GM10266 (cell line): ENCODE results near the gene MBOAT1.

Source experiments
- DNase-seq: peaks from one replicate; pipeline ENCODE4 v3.0.0; 2012; ENCODE audit errors: extremely low spot score
- TF ChIP-seq, protein P1 (sequence below): IDR thresholded peaks from 2 replicates; pipeline ENCODE4 v1.5.1; 2012; ENCODE audit warnings: mild to moderate bottlenecking, low read depth; ENCODE audit not compliant: control insufficient read depth, insufficient read depth; ENCODE audit errors: missing control alignments

MBOAT1 gene

DNA sequence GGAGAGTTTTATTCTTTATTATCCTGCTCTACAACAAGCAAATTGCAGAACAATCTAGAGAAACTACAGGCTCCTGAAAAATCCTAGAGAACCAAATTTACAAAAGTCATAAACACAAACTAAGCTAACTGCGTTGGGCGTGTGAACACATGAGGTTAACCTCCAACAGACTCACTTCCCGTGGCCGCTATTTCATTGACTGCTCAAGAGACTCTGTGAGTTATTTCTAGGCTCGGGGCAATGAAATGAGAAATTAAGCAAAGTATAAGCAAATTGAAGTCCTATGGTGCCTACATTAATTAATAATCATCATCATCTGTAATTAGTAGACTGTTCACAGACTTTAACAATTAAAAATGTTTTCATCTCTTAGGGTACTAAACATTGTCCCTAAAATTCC is 100.0 kb downstream of the MBOAT1 start:
- TF ChIP-seq, protein P1, sequence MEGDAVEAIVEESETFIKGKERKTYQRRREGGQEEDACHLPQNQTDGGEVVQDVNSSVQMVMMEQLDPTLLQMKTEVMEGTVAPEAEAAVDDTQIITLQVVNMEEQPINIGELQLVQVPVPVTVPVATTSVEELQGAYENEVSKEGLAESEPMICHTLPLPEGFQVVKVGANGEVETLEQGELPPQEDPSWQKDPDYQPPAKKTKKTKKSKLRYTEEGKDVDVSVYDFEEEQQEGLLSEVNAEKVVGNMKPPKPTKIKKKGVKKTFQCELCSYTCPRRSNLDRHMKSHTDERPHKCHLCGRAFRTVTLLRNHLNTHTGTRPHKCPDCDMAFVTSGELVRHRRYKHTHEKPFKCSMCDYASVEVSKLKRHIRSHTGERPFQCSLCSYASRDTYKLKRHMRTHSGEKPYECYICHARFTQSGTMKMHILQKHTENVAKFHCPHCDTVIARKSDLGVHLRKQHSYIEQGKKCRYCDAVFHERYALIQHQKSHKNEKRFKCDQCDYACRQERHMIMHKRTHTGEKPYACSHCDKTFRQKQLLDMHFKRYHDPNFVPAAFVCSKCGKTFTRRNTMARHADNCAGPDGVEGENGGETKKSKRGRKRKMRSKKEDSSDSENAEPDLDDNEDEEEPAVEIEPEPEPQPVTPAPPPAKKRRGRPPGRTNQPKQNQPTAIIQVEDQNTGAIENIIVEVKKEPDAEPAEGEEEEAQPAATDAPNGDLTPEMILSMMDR, result no peak
- no peak for DNase-seq

DNA sequence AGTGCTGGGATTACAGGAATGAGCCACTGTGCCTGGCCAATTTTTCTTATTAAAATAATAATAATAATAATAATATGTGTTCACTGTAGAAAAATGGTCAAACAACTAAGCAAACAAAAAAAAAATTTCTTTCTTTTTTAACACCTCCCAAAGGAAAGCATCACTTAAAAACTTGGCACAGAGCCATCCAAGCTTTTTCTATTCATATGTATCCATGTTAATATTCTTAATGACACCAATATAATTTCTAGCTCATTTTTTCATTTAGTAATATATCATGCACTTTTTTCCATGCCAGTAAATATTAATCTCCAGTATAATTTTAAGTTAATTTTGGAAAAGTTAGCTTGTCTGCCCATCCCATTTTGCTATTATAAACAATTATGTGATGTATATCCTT is 101.8 kb downstream of the MBOAT1 start:
- TF ChIP-seq, protein P1, result no peak
- no peak for DNase-seq

DNA sequence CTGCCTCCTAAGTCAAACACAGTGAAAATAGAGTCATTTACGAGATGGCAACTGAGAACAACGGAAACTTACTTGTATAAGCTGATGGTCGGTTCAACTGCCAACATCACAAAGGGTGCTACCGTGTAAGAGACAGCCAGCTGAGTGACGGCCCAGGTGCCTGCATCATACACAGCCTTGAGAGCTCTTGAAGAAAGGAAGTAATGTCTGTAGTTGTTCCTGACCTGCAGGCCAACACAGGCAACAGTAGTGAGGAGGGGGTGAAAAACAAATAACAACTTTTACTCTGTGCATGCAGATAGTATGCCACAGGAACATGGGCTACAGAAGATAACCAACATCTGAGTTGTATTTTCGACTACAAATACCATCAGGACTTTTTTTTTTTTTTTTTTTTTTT is 102.7 kb downstream of the MBOAT1 start:
- TF ChIP-seq, protein P1, result no peak
- no peak for DNase-seq

DNA sequence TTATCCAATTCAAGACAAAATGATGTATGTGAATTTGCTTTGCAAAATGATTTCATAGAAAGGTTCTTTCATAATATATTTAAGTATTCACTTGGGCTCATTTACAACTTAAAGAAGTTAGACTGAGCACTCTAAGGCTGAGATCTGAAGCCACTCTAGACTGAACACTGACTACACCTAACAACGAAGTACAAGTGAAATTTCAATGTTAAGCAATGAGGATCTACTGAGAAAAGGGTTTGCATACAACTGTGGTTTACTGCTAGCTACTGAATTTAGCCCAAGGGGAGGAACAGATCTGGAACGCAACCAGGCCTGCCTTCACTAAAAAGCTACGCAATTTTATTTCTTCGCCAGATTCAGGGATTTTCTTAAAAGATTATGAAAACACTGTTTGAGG is 106.4 kb downstream of the MBOAT1 start:
- DNase-seq, result no peak
- TF ChIP-seq, protein P1, result no peak

DNA sequence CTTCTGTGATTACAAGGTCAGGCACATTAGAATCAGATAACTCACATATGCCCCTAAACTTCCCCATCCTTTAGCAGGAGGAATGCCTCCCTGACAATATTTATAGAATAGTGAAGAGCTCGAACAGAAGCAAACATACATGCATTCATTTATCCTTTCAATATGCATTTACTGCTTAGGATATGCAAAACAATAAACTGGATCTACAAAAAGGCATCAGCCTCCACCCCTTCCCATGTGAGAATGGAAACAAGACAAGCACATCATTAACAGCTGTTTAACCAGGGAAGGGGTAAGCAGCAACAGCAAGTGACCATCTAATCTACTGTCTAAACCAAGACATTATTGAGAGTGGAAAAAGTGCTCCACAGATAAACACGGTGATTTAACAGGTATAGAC is 107.6 kb downstream of the MBOAT1 start:
- TF ChIP-seq, protein P1, result no peak
- no peak for DNase-seq

DNA sequence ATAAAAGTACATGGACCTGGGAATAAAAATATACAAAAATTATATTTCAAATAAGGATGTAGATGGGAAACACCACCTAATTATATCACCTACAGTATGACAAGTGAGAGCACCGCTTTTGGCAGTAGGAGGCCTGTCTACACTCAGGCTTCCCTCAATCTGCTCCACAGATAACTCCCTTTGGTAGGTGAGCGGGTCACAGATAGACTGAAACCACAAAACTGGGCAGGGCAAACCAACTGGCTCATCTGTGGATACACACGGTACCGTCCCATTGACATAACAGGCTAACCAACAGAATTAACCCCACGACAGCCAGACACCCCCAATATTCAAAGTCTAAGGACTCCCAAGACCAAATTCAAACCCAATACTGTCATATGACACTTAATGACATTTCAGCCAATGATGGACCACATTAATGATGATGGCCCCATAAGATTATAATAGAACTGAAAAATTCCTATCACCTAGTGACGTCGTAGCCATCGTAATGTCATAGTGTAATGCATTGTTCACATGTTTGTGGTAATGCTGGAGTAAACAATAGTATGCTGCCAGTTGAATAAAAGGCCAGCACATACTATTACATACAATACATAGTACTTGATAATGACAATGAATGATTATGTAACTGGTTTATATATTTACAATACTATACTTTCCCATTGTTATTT is 109.7 kb downstream of the MBOAT1 start:
- TF ChIP-seq, protein P1, result no peak
- DNase-seq, result no peak

DNA sequence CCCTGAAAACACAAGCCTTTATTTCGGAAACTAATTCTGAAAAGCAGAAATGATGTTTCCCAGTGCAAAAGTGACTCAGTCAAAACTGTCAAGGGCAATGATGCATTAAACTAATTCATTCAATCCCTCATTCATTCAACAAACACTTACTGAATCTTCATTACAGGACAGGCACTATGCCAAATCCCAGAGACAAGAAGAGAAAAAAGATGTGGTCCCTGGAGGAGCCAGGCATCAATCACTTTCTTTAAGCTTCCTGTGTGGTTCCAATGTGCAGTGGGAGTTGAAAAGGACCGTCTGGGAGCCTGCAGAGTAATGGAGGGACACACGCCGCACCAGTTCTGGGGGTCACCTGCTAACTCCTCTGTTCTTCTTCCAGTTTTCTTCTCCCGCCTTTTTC is 113.1 kb downstream of the MBOAT1 start:
- no peak for DNase-seq
- TF ChIP-seq, protein P1, result no peak
